OCI-LY3 (cell line): ENCODE data around the gene TMEM94.

Experiments
- H2AFZ ChIP-seq: fragments of 200-600, 300-600 bp; shearing (Covaris generic); 2 replicates; pipeline ENCODE4 v1.6.0; 2014; ENCODE audit warnings: antibody characterized with exemption, low read depth, low read length
- H3K27ac ChIP-seq: fragments of 200-600, 300-600 bp; sonication (generic); 2 replicates; pipeline ENCODE4 v1.5.1; 2014; ENCODE audit warnings: mild to moderate bottlenecking, low read length, moderate library complexity, mixed read lengths
- H3K27me3 ChIP-seq: fragments of 200-600, 300-600 bp; sonication (generic); 2 replicates; pipeline ENCODE4 v1.6.1; 2014; ENCODE audit warnings: low read depth, low read length, mixed read lengths
- H3K36me3 ChIP-seq: fragments of 200-600, 300-600 bp; sonication (generic); replicated peaks from 2 replicates; pipeline ENCODE3; 2014; ENCODE audit warnings: low read depth, low read length, mixed read lengths
- H3K4me1 ChIP-seq: fragments of 300-600, 200-600 bp; sonication (generic); 2 replicates; pipeline ENCODE4 v1.6.1; 2014; ENCODE audit warnings: low read length, mixed read lengths
- H3K4me2 ChIP-seq: fragments of 200-600, 300-600 bp; sonication (generic); 2 replicates; pipeline ENCODE4 v1.6.1; 2014; ENCODE audit warnings: low read length, mixed read lengths
- H3K4me3 ChIP-seq: fragments of 300-600, 200-600 bp; sonication (generic); 2 replicates; pipeline ENCODE4 v1.5.1; 2014; ENCODE audit warnings: antibody characterized with exemption, mild to moderate bottlenecking, low read length, moderate library complexity
- H3K79me2 ChIP-seq: fragments of 300-600, 200-600 bp; shearing (Covaris generic); 2 replicates; pipeline ENCODE4 v1.6.1; 2014; ENCODE audit warnings: mild to moderate bottlenecking, low read length, mixed read lengths
- H3K9ac ChIP-seq: fragments of 300-600, 200-600 bp; shearing (Covaris generic); 2 replicates; pipeline ENCODE4 v1.6.0; 2014; ENCODE audit warnings: mild to moderate bottlenecking, low read length, moderate library complexity
- H3K9me3 ChIP-seq: fragments of 200-600, 300-600 bp; shearing (Covaris generic); 2 replicates; pipeline ENCODE4 v1.6.1; 2014; ENCODE audit warnings: low read length, mixed read lengths; ENCODE audit not compliant: insufficient read depth
- H4K20me1 ChIP-seq: fragments of 200-600, 300-600 bp; sonication (generic); 2 replicates; pipeline ENCODE4 v1.6.1; 2016; ENCODE audit warnings: low read length, mixed read lengths; ENCODE audit not compliant: insufficient read depth
- EZH2phosphoT487 ChIP-seq: fragments of 200-600 bp; shearing (Covaris generic); IDR thresholded peaks from 2 replicates; pipeline ENCODE4 v1.6.1; 2018; ENCODE audit warnings: antibody characterized with exemption, mixed run types, low read depth
- TF ChIP-seq, protein P1 (sequence below): fragments of 200-600, 300-600 bp; sonication (generic); IDR thresholded peaks from 2 replicates; pipeline ENCODE4 v1.5.1; 2014; ENCODE audit warnings: antibody characterized with exemption, low read length, low read depth

Gene TMEM94

DNA sequence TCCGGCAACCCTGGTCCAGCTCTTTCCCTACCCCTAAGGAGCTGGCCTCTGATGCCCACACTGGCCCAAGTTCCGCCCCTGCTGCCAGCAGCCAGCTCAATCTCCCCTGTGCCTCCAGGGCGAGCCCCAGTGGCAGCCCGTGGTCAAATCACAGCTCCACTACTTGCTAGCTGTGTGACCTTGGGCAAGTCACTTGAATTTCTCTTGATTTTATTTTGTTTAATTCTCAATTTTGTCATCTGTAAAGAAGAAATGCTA, 48.6 kb downstream of the TMEM94 start:
- Histone ChIP-seq H3K4me1 (no peaks in the 10 kb centered on the region), H3K9me3 (no peaks in the 10 kb centered on the region), H3K27ac (no peak overlapping the region), H4K20me1 (peaks cover 2% of the 10 kb centered on the region; the same call in 1 of the 2 replicates), H3K79me2 (no peaks in the 10 kb centered on the region), H3K27me3 (no peaks in the 10 kb centered on the region), H3K4me2 (no peak overlapping the region), H3K9ac (no peak overlapping the region), H2AFZ (no peak overlapping the region), H3K36me3 (no peaks in the 10 kb centered on the region), H3K4me3 (no peak overlapping the region)
- TF ChIP-seq, protein P1, sequence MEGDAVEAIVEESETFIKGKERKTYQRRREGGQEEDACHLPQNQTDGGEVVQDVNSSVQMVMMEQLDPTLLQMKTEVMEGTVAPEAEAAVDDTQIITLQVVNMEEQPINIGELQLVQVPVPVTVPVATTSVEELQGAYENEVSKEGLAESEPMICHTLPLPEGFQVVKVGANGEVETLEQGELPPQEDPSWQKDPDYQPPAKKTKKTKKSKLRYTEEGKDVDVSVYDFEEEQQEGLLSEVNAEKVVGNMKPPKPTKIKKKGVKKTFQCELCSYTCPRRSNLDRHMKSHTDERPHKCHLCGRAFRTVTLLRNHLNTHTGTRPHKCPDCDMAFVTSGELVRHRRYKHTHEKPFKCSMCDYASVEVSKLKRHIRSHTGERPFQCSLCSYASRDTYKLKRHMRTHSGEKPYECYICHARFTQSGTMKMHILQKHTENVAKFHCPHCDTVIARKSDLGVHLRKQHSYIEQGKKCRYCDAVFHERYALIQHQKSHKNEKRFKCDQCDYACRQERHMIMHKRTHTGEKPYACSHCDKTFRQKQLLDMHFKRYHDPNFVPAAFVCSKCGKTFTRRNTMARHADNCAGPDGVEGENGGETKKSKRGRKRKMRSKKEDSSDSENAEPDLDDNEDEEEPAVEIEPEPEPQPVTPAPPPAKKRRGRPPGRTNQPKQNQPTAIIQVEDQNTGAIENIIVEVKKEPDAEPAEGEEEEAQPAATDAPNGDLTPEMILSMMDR, result no peak
- no peak for TF ChIP-seq EZH2phosphoT487

GRCh38 chr17:75505640-75506039, 49.2 kb downstream of the TMEM94 start:
- no peaks in the 10 kb centered on the region for H3K36me3 ChIP-seq
- H3K27me3 ChIP-seq, result no peaks in the 10 kb centered on the region
- no peak overlapping the region for H3K4me2 ChIP-seq
- H3K79me2 ChIP-seq, result no peaks in the 10 kb centered on the region
- no peaks in the 10 kb centered on the region for H3K9me3 ChIP-seq
- no peaks in the 10 kb centered on the region for H3K4me1 ChIP-seq
- peaks cover 2% of the 10 kb centered on the region; the same call in 1 of the 2 replicates for H4K20me1 ChIP-seq
- H3K9ac ChIP-seq, result no peak overlapping the region
- H2AFZ ChIP-seq, result no peak overlapping the region
- no peak for TF ChIP-seq EZH2phosphoT487
- TF ChIP-seq, protein P1, result no peak
- no peak overlapping the region for H3K27ac ChIP-seq
- no peak overlapping the region for H3K4me3 ChIP-seq

GRCh38 chr17:75506134-75506533, 49.7 kb downstream of the TMEM94 start:
- TF ChIP-seq, protein P1, result no peak
- no peak for TF ChIP-seq EZH2phosphoT487
- Histone ChIP-seq H3K36me3 (no peaks in the 10 kb centered on the region), H3K9me3 (no peaks in the 10 kb centered on the region), H3K4me1 (no peaks in the 10 kb centered on the region), H3K4me2 (no peak overlapping the region), H3K9ac (no peak overlapping the region), H3K79me2 (no peaks in the 10 kb centered on the region), H3K27ac (no peak overlapping the region), H2AFZ (no peak overlapping the region), H3K27me3 (no peaks in the 10 kb centered on the region), H3K4me3 (no peak overlapping the region), H4K20me1 (peaks cover 2% of the 10 kb centered on the region; the same call in 1 of the 2 replicates)

DNA sequence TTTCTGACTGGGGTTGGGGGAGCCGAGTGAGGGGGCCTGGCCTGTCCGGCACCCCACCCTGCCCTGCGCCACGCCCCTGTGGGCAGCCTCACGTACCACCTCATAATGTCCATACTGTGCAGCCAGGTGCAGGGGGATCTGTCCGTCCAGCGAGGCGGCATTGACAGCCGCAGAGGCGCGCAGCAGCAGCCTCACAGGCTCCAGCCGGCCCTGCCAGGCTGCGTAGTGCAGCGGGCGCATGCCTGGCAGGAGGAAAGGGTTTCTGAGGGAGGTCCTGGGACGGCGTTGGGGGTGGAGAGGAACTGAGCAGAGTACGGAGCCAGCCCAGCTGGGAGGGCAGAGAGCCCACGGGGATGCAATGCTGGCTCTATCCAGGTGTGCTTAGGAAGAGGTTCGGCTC, 50.5 kb downstream of the TMEM94 start:
- Histone ChIP-seq H3K27ac (no peak overlapping the region), H4K20me1 (peaks cover 2% of the 10 kb centered on the region; the same call in 1 of the 2 replicates), H2AFZ (no peak overlapping the region), H3K9ac (no peak overlapping the region), H3K4me2 (no peak overlapping the region), H3K79me2 (no peaks in the 10 kb centered on the region), H3K9me3 (no peaks in the 10 kb centered on the region), H3K36me3 (no peaks in the 10 kb centered on the region), H3K4me1 (no peaks in the 10 kb centered on the region), H3K27me3 (no peaks in the 10 kb centered on the region), H3K4me3 (no peak overlapping the region)
- TF ChIP-seq, protein P1, result no peak
- TF ChIP-seq EZH2phosphoT487, result no peak
